GM12878 (cell line): ENCODE results near the gene LRRC26. TPM values are rescaled to one million over a fixed set of nuclear protein-coding genes. Genes with fewer than 3 reads are reported as not detected.

Experiments used
- ATF7 ChIP-seq: fragments of 450-650 bp; IDR thresholded peaks from 2 replicates; pipeline ENCODE4 v1.6.1; 2016; ENCODE audit warnings: low read depth, mild to moderate bottlenecking
- CREM ChIP-seq: IDR thresholded peaks from 2 replicates; pipeline ENCODE4 v1.6.1; 2014; ENCODE audit warnings: antibody characterized with exemption, low read depth
- GATAD2B ChIP-seq: fragments of 450-650 bp; conservative IDR thresholded peaks from 2 replicates; pipeline ENCODE4 v1.6.1; 2017; ENCODE audit warnings: low read depth, mild to moderate bottlenecking, moderate library complexity
- IKZF1 ChIP-seq: fragments of 450-650 bp; conservative IDR thresholded peaks from 2 replicates; pipeline ENCODE4 v1.6.1; 2017; ENCODE audit warnings: antibody characterized with exemption, mild to moderate bottlenecking
- MLLT1 ChIP-seq: fragments of 450-650 bp; IDR thresholded peaks from 2 replicates; pipeline ENCODE4 v1.6.1; 2016; ENCODE audit warnings: mild to moderate bottlenecking
- MXI1 ChIP-seq: fragments of 150-350 bp; IDR thresholded peaks from 2 replicates; pipeline ENCODE4 v1.6.1; 2011; ENCODE audit warnings: low read depth, mild to moderate bottlenecking, inconsistent platforms, low read length, improper control_type of control experiment
- NR2C1 ChIP-seq: fragments of 450-650 bp; IDR thresholded peaks from 2 replicates; pipeline ENCODE4 v1.6.1; 2017; ENCODE audit warnings: antibody characterized with exemption, mild to moderate bottlenecking, moderate library complexity
- NR2C2 ChIP-seq: IDR thresholded peaks from 2 replicates; pipeline ENCODE4 v1.6.1; 2011; ENCODE audit warnings: borderline replicate concordance, low read depth; ENCODE audit not compliant: control insufficient read depth, insufficient read length
- SPI1 ChIP-seq: IDR thresholded peaks from 2 replicates; pipeline ENCODE4 v1.6.1; 2011; ENCODE audit warnings: low read depth, mild to moderate bottlenecking, low read length, moderate library complexity, borderline replicate concordance; ENCODE audit not compliant: insufficient read depth
- TAF1 ChIP-seq: IDR thresholded peaks from 2 replicates; pipeline ENCODE4 v1.6.1; 2011; ENCODE audit warnings: mild to moderate bottlenecking, low read depth, low read length, borderline replicate concordance
- ZNF207 ChIP-seq: fragments of 450-650 bp; IDR thresholded peaks from 2 replicates; pipeline ENCODE4 v1.6.1; 2014; ENCODE audit warnings: antibody characterized with exemption, mild to moderate bottlenecking, borderline replicate concordance
- polyA plus RNA-seq, 11 experiments: library from polyadenylated mRNA; depleted of rRNA in 4 of 11; unstranded in 6 of 11; stranded (reverse) in 5 of 11; fragments of >200 nt; fragmentation: Nextera tagmentation in 4 of 11; fragmentation: Illumina TruSeq in 1 of 11; extraction: Ambion mirVana in 4 of 11; extraction: Trizol in 1 of 11; gene quantifications; 1 replicate in 1 of 11; 2 replicates in 10 of 11; pipeline versions ENCODE4 v1.2.1 to v1.2.3, GENCODE V29; 2011 to 2016; ENCODE audit warnings: inconsistent platforms in 2 of 11, missing spikeins in 2 of 11, low read depth in 1 of 11
- total RNA-seq, 4 experiments: library from RNA; depleted of rRNA in 3 of 4; stranded (reverse); fragments of >200 nt in 3 of 4; fragmentation: Illumina TruSeq in 1 of 4; extraction: Trizol in 1 of 4; gene quantifications; 2 replicates each; pipeline versions ENCODE4 v1.2.1 to v1.2.3, GENCODE V29; 2013 to 2021
- TF ChIP-seq, protein P1 (sequence below): fragments of 450-650 bp; IDR thresholded peaks from 2 replicates; pipeline ENCODE4 v1.6.1; 2017; ENCODE audit warnings: mild to moderate bottlenecking

The LRRC26 gene
- total and polyA plus RNA-seq, 10 of the 15 experiments (the other 5 are each of a cell fraction or from before 2014, with no cell fraction given), result 0.29 to 0.91 (median 0.64) TPM; not detected in 5

GRCh38 chr9:137188490-137189296, 18.8 kb upstream of the LRRC26 start, which contains the start of the genes ANAPC2 and SSNA1 (continued):
- TF ChIP-seq, protein P1, sequence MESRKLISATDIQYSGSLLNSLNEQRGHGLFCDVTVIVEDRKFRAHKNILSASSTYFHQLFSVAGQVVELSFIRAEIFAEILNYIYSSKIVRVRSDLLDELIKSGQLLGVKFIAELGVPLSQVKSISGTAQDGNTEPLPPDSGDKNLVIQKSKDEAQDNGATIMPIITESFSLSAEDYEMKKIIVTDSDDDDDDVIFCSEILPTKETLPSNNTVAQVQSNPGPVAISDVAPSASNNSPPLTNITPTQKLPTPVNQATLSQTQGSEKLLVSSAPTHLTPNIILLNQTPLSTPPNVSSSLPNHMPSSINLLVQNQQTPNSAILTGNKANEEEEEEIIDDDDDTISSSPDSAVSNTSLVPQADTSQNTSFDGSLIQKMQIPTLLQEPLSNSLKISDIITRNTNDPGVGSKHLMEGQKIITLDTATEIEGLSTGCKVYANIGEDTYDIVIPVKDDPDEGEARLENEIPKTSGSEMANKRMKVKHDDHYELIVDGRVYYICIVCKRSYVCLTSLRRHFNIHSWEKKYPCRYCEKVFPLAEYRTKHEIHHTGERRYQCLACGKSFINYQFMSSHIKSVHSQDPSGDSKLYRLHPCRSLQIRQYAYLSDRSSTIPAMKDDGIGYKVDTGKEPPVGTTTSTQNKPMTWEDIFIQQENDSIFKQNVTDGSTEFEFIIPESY, result no peak
- TF ChIP-seq GATAD2B (peak; percentile 97), ATF7 (peak; percentile 66; the same call in 1 of the 2 replicates), MLLT1 (no peak), CREM (peak; percentile 100), NR2C1 (peak; percentile 66), MXI1 (peak; percentile 92), ZNF207 (peak; percentile 93; the same call in 1 of the 2 replicates), SPI1 (no peak), TAF1 (peak; percentile 81), NR2C2 (no peak), IKZF1 (peak; percentile 98)
